DND-41 (cell line): Measurements from ENCODE around the gene EXOSC7.

Experiments
- CTCF ChIP-seq: IDR thresholded peaks from 2 replicates; pipeline ENCODE4 v1.5.1; 2012; ENCODE audit warnings: borderline replicate concordance, low read length, moderate library complexity, mild to moderate bottlenecking; ENCODE audit not compliant: poor library complexity, severe bottlenecking; ENCODE audit errors: extremely low read depth
- EZH2 ChIP-seq: IDR thresholded peaks from 3 replicates; pipeline ENCODE4 v1.6.1; 2012; ENCODE audit warnings: borderline replicate concordance, low read depth, mild to moderate bottlenecking, moderate library complexity, low read length, inconsistent platforms; ENCODE audit not compliant: severe bottlenecking

- TF ChIP-seq EZH2 = no peak
- TF ChIP-seq CTCF = no peak
These were observed 21.7 kb upstream of the EXOSC7 start for GRCh38 chr3:44954304-44954703.
